Activated T-cell treated with anti-CD3 and anti-CD28 coated beads, Interleukin-2, amount 50 U/mL, for 24 hours (primary cell): ENCODE measurements around the gene CSNK1D.

Experiments used
- DNase-seq: peaks from one replicate; pipeline ENCODE4 v3.0.0-alpha.2; 2020
- H3K27ac Mint-ChIP-seq: 2 replicates; pipeline ENCODE4 v1.8.0; 2020; ENCODE audit warnings: mild to moderate bottlenecking, mixed read lengths
- H3K27me3 Mint-ChIP-seq: 2 replicates; pipeline ENCODE4 v1.8.0; 2020; ENCODE audit warnings: mixed read lengths
- H3K36me3 Mint-ChIP-seq: 2 replicates; pipeline ENCODE4 v1.8.0; 2020; ENCODE audit warnings: low read depth, mixed read lengths
- H3K4me1 Mint-ChIP-seq: 2 replicates; pipeline ENCODE4 v1.8.0; 2020; ENCODE audit warnings: low read depth, mixed read lengths
- H3K4me3 Mint-ChIP-seq: 2 replicates; pipeline ENCODE4 v1.8.0; 2020; ENCODE audit warnings: mild to moderate bottlenecking, moderate library complexity, mixed read lengths
- H3K9me3 Mint-ChIP-seq: 2 replicates; pipeline ENCODE4 v1.8.0; 2020; ENCODE audit warnings: mixed read lengths

The CSNK1D gene

GRCh38 chr17:82291582-82292250 lies 18.2 kb upstream of the CSNK1D start:
- peak overlapping the region; percentile 56 for H3K27ac Mint-ChIP-seq
- H3K4me3 Mint-ChIP-seq: peak overlapping the region; percentile 77
- H3K4me1 Mint-ChIP-seq: peaks cover 71% of the 10 kb centered on the region
- peaks cover 17% of the 10 kb centered on the region for H3K36me3 Mint-ChIP-seq
- H3K27me3 Mint-ChIP-seq: no peaks in the 10 kb centered on the region
- no peaks in the 10 kb centered on the region for H3K9me3 Mint-ChIP-seq
- no peak for DNase-seq

GRCh38 chr17:82287868-82288801 lies 14.6 kb upstream of the CSNK1D start:
- no peak for DNase-seq
- peaks cover 7% of the 10 kb centered on the region for H3K36me3 Mint-ChIP-seq
- H3K9me3 Mint-ChIP-seq: no peaks in the 10 kb centered on the region
- H3K4me3 Mint-ChIP-seq: no peak overlapping the region
- no peak overlapping the region for H3K27ac Mint-ChIP-seq
- H3K27me3 Mint-ChIP-seq: no peaks in the 10 kb centered on the region
- H3K4me1 Mint-ChIP-seq: peaks cover 48% of the 10 kb centered on the region

- Mint-ChIP-seq H3K4me1 (peaks cover 57% of the 10 kb centered on the region), H3K36me3 (peaks cover 6% of the 10 kb centered on the region), H3K27ac (no peak overlapping the region), H3K4me3 (no peak overlapping the region), H3K9me3 (no peaks in the 10 kb centered on the region), H3K27me3 (no peaks in the 10 kb centered on the region)
- DNase-seq: no peak
Measured at GRCh38 chr17:82287013-82287867, 13.7 kb upstream of the CSNK1D start.

- Mint-ChIP-seq H3K36me3 (no peaks in the 10 kb centered on the region), H3K27me3 (no peaks in the 10 kb centered on the region)
Measured at GRCh38 chr17:82285141-82285540, 11.6 kb upstream of the CSNK1D start.

GRCh38 chr17:82283208-82283749 lies 9.8 kb upstream of the CSNK1D start:
- peak overlapping the region; percentile 45 for H3K4me3 Mint-ChIP-seq
- no peaks in the 10 kb centered on the region for H3K9me3 Mint-ChIP-seq
- no peaks in the 10 kb centered on the region for H3K27me3 Mint-ChIP-seq
- H3K4me1 Mint-ChIP-seq: peaks cover 46% of the 10 kb centered on the region
- peak overlapping the region; percentile 69 for H3K27ac Mint-ChIP-seq
- peak; percentile 74 for DNase-seq
- no peaks in the 10 kb centered on the region for H3K36me3 Mint-ChIP-seq

More at GRCh38 chr17:82285141-82285540, 11.6 kb upstream of the CSNK1D start:
- DNase-seq: no peak
- no peak overlapping the region for H3K4me3 Mint-ChIP-seq
- H3K27ac Mint-ChIP-seq: no peak overlapping the region
- H3K4me1 Mint-ChIP-seq: peaks cover 61% of the 10 kb centered on the region
- no peaks in the 10 kb centered on the region for H3K9me3 Mint-ChIP-seq

GRCh38 chr17:82282239-82283207 lies 9.0 kb upstream of the CSNK1D start:
- Mint-ChIP-seq H3K9me3 (no peaks in the 10 kb centered on the region), H3K4me1 (peaks cover 39% of the 10 kb centered on the region), H3K27ac (no peak overlapping the region), H3K36me3 (no peaks in the 10 kb centered on the region), H3K4me3 (peak overlapping the region; percentile 29), H3K27me3 (no peaks in the 10 kb centered on the region)
- DNase-seq: no peak

- no peaks in the 10 kb centered on the region for H3K9me3 Mint-ChIP-seq
- H3K27ac Mint-ChIP-seq: peak overlapping the region; percentile 4
- peak overlapping the region; percentile 29 for H3K4me3 Mint-ChIP-seq
- H3K4me1 Mint-ChIP-seq: peaks cover 32% of the 10 kb centered on the region
- DNase-seq: peak; percentile 72
- no peaks in the 10 kb centered on the region for H3K27me3 Mint-ChIP-seq
- H3K36me3 Mint-ChIP-seq: no peaks in the 10 kb centered on the region
Measured at GRCh38 chr17:82281502-82282238, 8.2 kb upstream of the CSNK1D start.

- no peak overlapping the region for H3K4me3 Mint-ChIP-seq
- H3K36me3 Mint-ChIP-seq: no peaks in the 10 kb centered on the region
- no peak overlapping the region for H3K27ac Mint-ChIP-seq
- no peaks in the 10 kb centered on the region for H3K27me3 Mint-ChIP-seq
- H3K9me3 Mint-ChIP-seq: no peaks in the 10 kb centered on the region
- DNase-seq: no peak
- H3K4me1 Mint-ChIP-seq: peaks cover 32% of the 10 kb centered on the region
Measured at GRCh38 chr17:82281076-82281475, 7.6 kb upstream of the CSNK1D start.

- H3K27me3 Mint-ChIP-seq: no peaks in the 10 kb centered on the region
- no peak for DNase-seq
- no peaks in the 10 kb centered on the region for H3K36me3 Mint-ChIP-seq
- no peaks in the 10 kb centered on the region for H3K9me3 Mint-ChIP-seq
- H3K27ac Mint-ChIP-seq: no peak overlapping the region
- H3K4me1 Mint-ChIP-seq: peaks cover 32% of the 10 kb centered on the region
- H3K4me3 Mint-ChIP-seq: no peak overlapping the region
Measured at GRCh38 chr17:82280537-82280936, 7.0 kb upstream of the CSNK1D start.

- DNase-seq: no peak
Measured at GRCh38 chr17:82278786-82279391, 5.4 kb upstream of the CSNK1D start.

GRCh38 chr17:82278308-82278707 lies 4.8 kb upstream of the CSNK1D start:
- H3K9me3 Mint-ChIP-seq: no peaks in the 10 kb centered on the region
- H3K4me1 Mint-ChIP-seq: peaks cover 28% of the 10 kb centered on the region
- H3K4me3 Mint-ChIP-seq: no peak overlapping the region
- no peak overlapping the region for H3K27ac Mint-ChIP-seq
- no peak for DNase-seq
- H3K27me3 Mint-ChIP-seq: no peaks in the 10 kb centered on the region
- H3K36me3 Mint-ChIP-seq: peaks cover 2% of the 10 kb centered on the region

More at GRCh38 chr17:82278786-82279391, 5.4 kb upstream of the CSNK1D start:
- Mint-ChIP-seq H3K4me3 (no peak overlapping the region), H3K27ac (no peak overlapping the region), H3K4me1 (peaks cover 32% of the 10 kb centered on the region), H3K27me3 (no peaks in the 10 kb centered on the region), H3K9me3 (no peaks in the 10 kb centered on the region), H3K36me3 (no peaks in the 10 kb centered on the region)

GRCh38 chr17:82277851-82278250 lies 4.4 kb upstream of the CSNK1D start:
- no peak overlapping the region for H3K27ac Mint-ChIP-seq
- H3K36me3 Mint-ChIP-seq: peaks cover 2% of the 10 kb centered on the region
- no peak overlapping the region for H3K4me3 Mint-ChIP-seq
- H3K27me3 Mint-ChIP-seq: no peaks in the 10 kb centered on the region
- DNase-seq: no peak
- H3K9me3 Mint-ChIP-seq: no peaks in the 10 kb centered on the region
- peaks cover 24% of the 10 kb centered on the region for H3K4me1 Mint-ChIP-seq
